H1 (cell line): ENCODE data around the gene GRM4. TPM values are rescaled to one million over a fixed set of nuclear protein-coding genes. Genes with fewer than 3 reads are reported as not detected.

ENCODE experiments used
- CTCF ChIA-PET: fragments of 300-600 bp; sonication (Branson Sonifier 250); formaldehyde crosslinking; loops from one replicate; lab custom pipeline; 2021; ENCODE audit not compliant: partially characterized antibody; lab: Charles Lee
- POLR2A ChIA-PET: fragments of 300-600 bp; sonication (Branson Sonifier 250); formaldehyde crosslinking; loops from one replicate; lab custom pipeline; 2021; ENCODE audit warnings: inconsistent platforms; ENCODE audit not compliant: partially characterized antibody; lab: Charles Lee
- DNase-seq, 2 experiments: peaks; one replicate each; pipeline versions ENCODE4 v3.0.0 to v3.0.0-alpha.2; 2010 to 2022; ENCODE audit warnings: low spot score in 2 of 2, low read depth in 1 of 2, mixed read lengths in 1 of 2
- FAIRE-seq: peaks from 2 replicates; lab custom pipeline; 2011; peaks lifted over from hg19 to GRCh38; lab: Jason Lieb, UNC
- H2AFZ ChIP-seq: 2 replicates; pipeline ENCODE4 v1.8.1; 2012; ENCODE audit warnings: low read length, inconsistent platforms
- H2AK5ac ChIP-seq: 2 replicates; pipeline ENCODE4 v1.6.1; 2013; ENCODE audit warnings: low read depth, low read length
- H2BK120ac ChIP-seq: replicated peaks from 2 replicates; pipeline ENCODE3; 2013; ENCODE audit warnings: low read depth, low read length, inconsistent platforms
- H2BK12ac ChIP-seq: 2 replicates; pipeline ENCODE4 v1.6.1; 2013; ENCODE audit warnings: low read depth, low read length
- H2BK15ac ChIP-seq: 2 replicates; pipeline ENCODE4 v1.6.1; 2013; ENCODE audit warnings: low read length
- H2BK20ac ChIP-seq: 2 replicates; pipeline ENCODE4 v1.6.1; 2013; ENCODE audit warnings: low read length
- H2BK5ac ChIP-seq: 2 replicates; pipeline ENCODE4 v1.6.1; 2013; ENCODE audit warnings: low read depth, low read length
- H3K14ac ChIP-seq: 2 replicates; pipeline ENCODE4 v1.6.1; 2013; ENCODE audit warnings: inconsistent platforms; ENCODE audit not compliant: insufficient read length
- H3K18ac ChIP-seq: 2 replicates; pipeline ENCODE4 v1.6.1; 2013; ENCODE audit warnings: low read length; ENCODE audit errors: extremely low read depth
- H3K23ac ChIP-seq: 2 replicates; pipeline ENCODE4 v1.6.1; 2013; ENCODE audit warnings: inconsistent platforms; ENCODE audit not compliant: insufficient read length
- H3K23me2 ChIP-seq: 2 replicates; pipeline ENCODE4 v1.6.1; 2013; ENCODE audit warnings: low read depth, low read length
- H3K27ac ChIP-seq: 2 replicates; pipeline ENCODE4 v1.6.1; 2011; ENCODE audit warnings: low read depth, low read length, inconsistent platforms
- H3K27me3 ChIP-seq, 4 experiments: replicated peaks in 1 of 4; 1 replicate in 1 of 4; 2 replicates in 3 of 4; pipeline versions ENCODE4 v1.6.1 to v1.8.1; 2011 to 2013; ENCODE audit warnings: low read length in 3 of 4, mild to moderate bottlenecking in 3 of 4, inconsistent platforms in 2 of 4, mixed read lengths in 2 of 4, moderate library complexity in 1 of 4; ENCODE audit not compliant: control insufficient read depth in 3 of 4, insufficient read depth in 3 of 4; ENCODE audit errors: extremely low read depth in 1 of 4
- H3K36me3 ChIP-seq, 4 experiments: 2 replicates each; pipeline versions ENCODE4 v1.6.1 to v1.8.1; 2011 to 2013; ENCODE audit warnings: mild to moderate bottlenecking in 4 of 4, low read length in 3 of 4, moderate library complexity in 2 of 4, control low read depth in 1 of 4, inconsistent platforms in 1 of 4; ENCODE audit not compliant: insufficient read depth in 4 of 4, control insufficient read depth in 2 of 4
- H3K4ac ChIP-seq: replicated peaks from 2 replicates; pipeline ENCODE3; 2013; ENCODE audit warnings: low read length, low read depth, mixed read lengths, inconsistent platforms; ENCODE audit not compliant: insufficient read length
- H3K4me1 ChIP-seq, 4 experiments: replicated peaks in 1 of 4; 1 replicate in 1 of 4; 2 replicates in 3 of 4; pipeline versions ENCODE4 v1.6.1 to v1.8.1; 2011 to 2013; ENCODE audit warnings: low read length in 3 of 4, inconsistent platforms in 2 of 4, mixed read lengths in 1 of 4; ENCODE audit not compliant: insufficient read depth in 4 of 4, control insufficient read depth in 3 of 4
- H3K4me2 ChIP-seq, 2 experiments: 2 replicates each; pipeline versions ENCODE4 v1.6.1 to v1.8.1; 2011 to 2013; ENCODE audit warnings: low read depth in 2 of 2, low read length in 2 of 2, control low read depth in 1 of 2, inconsistent platforms in 1 of 2, mild to moderate bottlenecking in 1 of 2; ENCODE audit not compliant: insufficient read depth in 1 of 2
- H3K4me3 ChIP-seq, 4 experiments: fragments of 200-600, 300-600 bp in 1 of 4; sonication (generic), shearing (Covaris generic), sonication (Bioruptor Twin) in 1 of 4; 2 replicates each; pipeline versions ENCODE4 v1.5.1 to v1.8.1; 2011 to 2016; ENCODE audit warnings: low read length in 4 of 4, low read depth in 3 of 4, control low read depth in 2 of 4, inconsistent platforms in 2 of 4, mild to moderate bottlenecking in 2 of 4, mixed read lengths in 1 of 4, moderate library complexity in 1 of 4; ENCODE audit not compliant: insufficient read depth in 2 of 4; ENCODE audit errors: extremely low read depth in 1 of 4
- H3K56ac ChIP-seq: replicated peaks from 2 replicates; pipeline ENCODE3; 2013; ENCODE audit warnings: low read depth, mild to moderate bottlenecking, mixed read lengths, low read length, inconsistent platforms; ENCODE audit not compliant: insufficient read length
- H3K79me1 ChIP-seq: 2 replicates; pipeline ENCODE4 v1.6.1; 2013; ENCODE audit warnings: low read depth, low read length, control low read depth
- H3K79me2 ChIP-seq, 2 experiments: 2 replicates each; pipeline versions ENCODE4 v1.6.1 to v1.8.1; 2012 to 2013; ENCODE audit warnings: low read length in 2 of 2, mild to moderate bottlenecking in 2 of 2, inconsistent platforms in 1 of 2; ENCODE audit not compliant: insufficient read depth in 2 of 2, control insufficient read depth in 1 of 2
- H3K9ac ChIP-seq, 4 experiments: replicated peaks in 1 of 4; 1 replicate in 1 of 4; 2 replicates in 3 of 4; pipeline versions ENCODE4 v1.6.1 to v1.8.1; 2011 to 2013; ENCODE audit warnings: low read depth in 3 of 4, low read length in 3 of 4, control low read depth in 2 of 4, mild to moderate bottlenecking in 2 of 4, moderate library complexity in 2 of 4, inconsistent platforms in 1 of 4; ENCODE audit errors: extremely low read depth in 1 of 4
- H3K9me3 ChIP-seq, 2 experiments: 2 replicates each; pipeline versions ENCODE4 v1.6.1 to v1.8.1; 2012 to 2013; ENCODE audit warnings: mild to moderate bottlenecking in 2 of 2, moderate library complexity in 2 of 2, control low read depth in 1 of 2, inconsistent platforms in 1 of 2, low read depth in 1 of 2, low read length in 1 of 2, mixed read lengths in 1 of 2; ENCODE audit not compliant: insufficient read depth in 2 of 2
- H4K20me1 ChIP-seq, 2 experiments: replicated peaks in 1 of 2; 2 replicates each; pipeline versions ENCODE3 to v1.8.1; 2011 to 2013; ENCODE audit warnings: inconsistent platforms in 2 of 2, low read length in 2 of 2, mild to moderate bottlenecking in 1 of 2; ENCODE audit not compliant: insufficient read depth in 2 of 2, control insufficient read depth in 1 of 2
- H4K5ac ChIP-seq: 2 replicates; pipeline ENCODE4 v1.6.1; 2013; ENCODE audit warnings: low read length, low read depth, mixed read lengths, inconsistent platforms; ENCODE audit not compliant: insufficient read length
- H4K8ac ChIP-seq: 2 replicates; pipeline ENCODE4 v1.8.0; 2013; ENCODE audit warnings: mild to moderate bottlenecking, moderate library complexity, low read length, inconsistent platforms; ENCODE audit not compliant: insufficient read depth; ENCODE audit errors: extremely low read depth
- H4K91ac ChIP-seq: replicated peaks from 2 replicates; pipeline ENCODE3; 2013; ENCODE audit warnings: low read length, mixed read lengths, inconsistent platforms; ENCODE audit not compliant: insufficient read length
- MAX ChIP-seq: IDR thresholded peaks from 2 replicates; pipeline ENCODE4 v1.6.1; 2012; ENCODE audit warnings: inconsistent platforms
- POLR2AphosphoS5 ChIP-seq: IDR thresholded peaks from 2 replicates; pipeline ENCODE4 v1.6.1; 2011; ENCODE audit warnings: low read depth, low read length
- RFX5 ChIP-seq: IDR thresholded peaks from 2 replicates; pipeline ENCODE4 v1.6.1; 2011; ENCODE audit warnings: low read depth, low read length, improper control_type of control experiment, borderline replicate concordance
- WGBS, 2 experiments: shearing (Covaris generic) in 1 of 2; methylation state at CpG; one replicate each; pipeline versions ENCODE4 v1.1.6 to v1.1.7; 2013 to 2015; ENCODE audit warnings: low lambda C conversion rate in 2 of 2, mixed read lengths in 2 of 2, inconsistent platforms in 1 of 2, low coverage in 1 of 2, missing lambda C conversion rate in 1 of 2; ENCODE audit not compliant: insufficient replicate concordance in 2 of 2, insufficient coverage in 1 of 2, insufficient read length in 1 of 2; ENCODE audit errors: extremely low coverage in 1 of 2, missing lambda C conversion rate in 1 of 2; 5-methylcytosine and 5-hydroxymethylcytosine counted together
- polyA plus RNA-seq, 7 experiments: library from polyadenylated mRNA; depleted of rRNA in 3 of 7; stranded (reverse) in 5 of 7; unstranded in 2 of 7; fragments of >200 nt in 5 of 7; fragments of 200-250 nt in 2 of 7; gene quantifications; 1 replicate in 5 of 7; 2 replicates in 1 of 7; 4 replicates in 1 of 7; pipeline versions ENCODE4 v1.2.1 to v1.2.3, GENCODE V29; 2011 to 2013; ENCODE audit warnings: missing spikeins in 2 of 7, mixed read lengths in 2 of 7
- total RNA-seq: library from RNA; stranded (reverse); fragmentation: NEBNext Ultra II Directional; extraction: Animal tissue kit (Norgen Biotek cat#: 25700); gene quantifications from 2 replicates; pipeline ENCODE4 v1.2.1, GENCODE V29; 2021

The GRM4 gene
- total and polyA plus RNA-seq, 2 of the 8 experiments (the other 6 are each of a cell fraction or from before 2014, with no cell fraction given): 19.6 to 21.5 TPM

GRCh38 chr6:34071136-34071883 lies 74.6 kb downstream of the GRM4 start:
- H3K14ac ChIP-seq: no peak overlapping the region
- no peak overlapping the region for H4K8ac ChIP-seq
- peak overlapping the region in 1 of 4 experiments; percentile 4; a peak in 2 of 7 replicates for H3K9ac ChIP-seq
- peaks cover 0 to 5% of the 10 kb centered on the region in 2 experiments; a peak in 1 of 4 replicates for H3K79me2 ChIP-seq
- H3K56ac ChIP-seq: peak overlapping the region; percentile 96
- no peaks in the 10 kb centered on the region; a peak in 1 of 8 replicates for H3K36me3 ChIP-seq
- no peak overlapping the region for H2AFZ ChIP-seq
- peak overlapping the region; percentile 29 for H4K91ac ChIP-seq
- H3K27me3 ChIP-seq: no peaks in the 10 kb centered on the region; a peak in 1 of 7 replicates
- H2AK5ac ChIP-seq: peak overlapping the region; percentile 76
- FAIRE-seq (no peak), DNase-seq (no peak)
- H3K4ac ChIP-seq: peak overlapping the region; percentile 65
- POLR2A ChIA-PET: interaction anchor here (0.6 kb wide), 1 partner anchor 356 kb away, joined by 3 read pairs; no protein-coding TSS in a partner anchor
- 0 out of 2 replicates have a peak overlapping the region, but pooled peaks have one; percentile 23 for H2BK15ac ChIP-seq
- no peak overlapping the region for H3K27ac ChIP-seq
- no peak overlapping the region for H4K5ac ChIP-seq
- H2BK20ac ChIP-seq: no peak overlapping the region; the same call in 1 of the 2 replicates
- H3K9me3 ChIP-seq: peaks cover 0 to 5% of the 10 kb centered on the region in 2 experiments; a peak in 1 of 4 replicates
- H2BK12ac ChIP-seq: peak overlapping the region; percentile 35; the same call in 1 of the 2 replicates
- peaks cover 2 to 27% of the 10 kb centered on the region in 2 experiments for H4K20me1 ChIP-seq
- H3K4me2 ChIP-seq: no peak overlapping the region
- H2BK5ac ChIP-seq: no peak overlapping the region; the same call in 1 of the 2 replicates
- peaks cover 0 to 16% (median 10%) of the 10 kb centered on the region in 4 experiments; a peak in 6 of 7 replicates for H3K4me1 ChIP-seq
- H3K18ac ChIP-seq: no peak overlapping the region
- H3K23ac ChIP-seq: no peak overlapping the region
- H3K23me2 ChIP-seq: peaks cover 24% of the 10 kb centered on the region; the same call in 1 of the 2 replicates
- TF ChIP-seq POLR2AphosphoS5 (no peak), RFX5 (no peak), MAX (no peak)
- TF ChIP-seq, all 59 proteins: peak for 0
- H3K79me1 ChIP-seq: peaks cover 16% of the 10 kb centered on the region
- WGBS, 2 experiments: 88% methylated on average over 3 of the region's 3 CpGs; no CpG with 5 or more reads in 1 of the 2 experiments
- H3K4me3 ChIP-seq: no peak overlapping the region
- H2BK120ac ChIP-seq: peak overlapping the region; percentile 66
- CTCF ChIA-PET: interaction anchor here (0.5 to 5.7 kb wide), 7 partner anchors 17 to 356 kb away, joined by 3 to 47 read pairs (median 4); no protein-coding TSS in a partner anchor
